ENCODE results near the gene PAXX.

PAXX gene

GRCh38 chr9:137018761-137019559 lies 26.7 kb downstream of the PAXX start:
- DNase-seq (ENCODE audit: low read depth in 2 of 2) = no peak

DNA sequence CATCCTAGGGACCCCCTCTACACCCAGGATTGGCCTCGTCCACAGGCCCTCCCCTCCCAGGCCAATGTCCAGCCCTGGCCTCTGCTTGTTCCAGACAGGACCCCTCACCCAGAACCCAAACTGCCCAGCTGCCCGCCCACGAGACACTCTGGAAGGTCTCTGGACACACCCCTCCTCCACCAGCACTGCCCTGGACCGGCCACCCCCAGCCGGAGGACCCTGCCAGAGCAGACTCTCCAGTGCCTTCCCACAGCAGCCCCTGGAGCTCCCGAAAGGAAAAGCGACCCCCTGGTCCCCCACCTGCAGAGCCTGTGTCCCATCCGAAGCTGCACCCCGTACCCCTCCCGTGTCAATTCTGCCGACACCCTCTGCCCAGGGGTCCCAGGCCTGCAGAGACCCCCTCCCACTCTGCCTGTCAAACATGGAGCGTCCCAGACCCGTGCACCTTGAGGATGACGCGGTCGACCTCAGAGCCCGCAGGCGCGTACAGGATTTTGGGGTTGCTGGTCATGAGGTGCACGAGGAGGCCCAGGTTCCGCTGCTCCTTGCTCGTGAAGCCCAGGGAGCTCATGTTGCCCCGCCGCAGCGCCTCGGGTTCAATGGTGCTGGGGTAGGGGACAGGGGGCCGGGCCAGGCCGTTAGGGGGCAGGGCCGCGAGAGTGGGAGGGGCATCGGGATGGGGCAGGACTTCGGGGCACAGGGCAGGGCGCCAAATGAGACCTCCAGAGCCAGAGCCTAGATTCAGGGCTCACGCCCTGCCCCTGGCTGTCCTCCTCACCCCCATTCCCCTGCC lies 27.9 kb downstream of the PAXX start:
- DNase-seq (ENCODE audit: low read depth in 2 of 2) = no peak

- no peak for DNase-seq (ENCODE audit: low read depth in 2 of 2)
Measured at GRCh38 chr9:137020771-137021567, 28.7 kb downstream of the PAXX start.

DNA sequence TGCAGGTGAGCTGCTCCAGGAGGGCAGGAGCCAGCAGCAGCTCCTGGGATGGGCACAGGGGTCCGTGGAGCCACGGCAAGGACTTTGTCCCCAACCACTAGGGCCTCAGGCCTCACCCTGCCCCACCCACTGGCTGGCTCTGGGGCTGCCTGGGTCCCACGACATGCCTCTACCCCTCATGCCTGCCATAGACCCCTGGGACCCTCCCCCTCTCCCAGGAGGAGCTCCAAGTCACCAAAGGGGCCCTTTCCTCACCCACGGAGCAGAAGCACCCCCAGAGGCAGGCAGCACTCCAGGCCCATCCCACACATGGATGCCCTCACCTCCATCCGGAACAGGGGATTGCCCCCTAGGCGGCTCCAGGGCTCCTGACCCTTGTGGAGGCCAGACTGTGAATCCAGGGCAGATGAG lies 29.4 kb downstream of the PAXX start:
- DNase-seq (ENCODE audit: low read depth in 2 of 2) = no peak

DNA sequence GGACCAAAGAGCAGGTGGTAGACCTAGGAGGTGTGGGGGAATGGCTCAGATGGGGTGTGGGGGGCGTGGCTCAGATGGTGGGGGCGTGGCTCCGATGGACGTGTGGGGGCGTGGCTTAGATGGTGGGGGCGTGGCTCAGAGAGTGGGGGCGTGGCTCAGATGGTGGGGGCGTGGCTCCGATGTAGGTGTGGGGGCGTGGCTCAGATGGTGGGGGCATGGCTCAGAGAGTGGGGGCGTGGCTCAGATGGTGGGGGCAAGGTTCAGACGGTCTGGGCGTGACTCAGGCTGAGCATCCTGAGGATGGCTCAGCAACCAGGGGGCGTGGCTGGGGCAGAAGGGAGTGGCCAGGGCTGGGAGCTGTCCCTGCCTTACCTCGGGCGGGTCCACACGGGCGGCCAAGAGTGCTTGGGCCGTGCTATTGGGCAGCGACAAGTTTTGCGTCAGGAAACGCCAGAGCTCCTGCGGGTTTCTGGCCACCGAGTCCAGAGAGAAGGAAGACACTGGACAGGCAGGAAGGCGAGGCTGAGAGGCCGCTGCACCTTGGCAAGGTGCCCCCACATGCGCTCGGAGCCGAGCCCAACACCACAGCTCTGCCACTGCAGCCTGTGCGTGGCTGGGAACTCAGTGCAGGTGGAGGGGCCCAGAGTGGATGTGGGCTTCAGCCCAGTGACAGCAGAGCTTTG lies 29.9 kb downstream of the PAXX start:
- DNase-seq (ENCODE audit: low read depth in 2 of 2) = peak; percentile 42 to 52

DNA sequence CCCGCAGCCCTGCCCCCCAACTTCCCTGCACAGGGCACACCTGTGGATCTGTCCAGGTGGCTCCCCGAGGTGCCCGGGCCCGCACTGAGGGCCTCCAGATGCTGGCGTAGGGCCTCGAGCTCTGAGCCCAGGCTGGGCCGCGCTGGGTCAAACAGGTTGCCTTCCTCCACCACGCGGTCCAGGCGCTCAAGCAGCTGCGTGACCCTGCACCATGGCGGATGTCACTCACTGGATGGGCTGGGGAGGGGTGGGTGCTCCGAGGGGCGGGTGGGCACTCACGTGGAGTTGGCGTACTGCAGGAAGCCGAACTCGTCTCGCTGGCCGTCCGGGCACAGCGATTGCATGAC lies 30.4 kb downstream of the PAXX start:
- DNase-seq (ENCODE audit: low read depth in 2 of 2) = no peak

- DNase-seq (ENCODE audit: low read depth in 2 of 2) = no peak
Measured at GRCh38 chr9:137023157-137023556, 30.9 kb downstream of the PAXX start.

GRCh38 chr9:137023583-137023991 lies 31.4 kb downstream of the PAXX start:
- DNase-seq (ENCODE audit: low read depth in 2 of 2) = no peak

- DNase-seq (ENCODE audit: low read depth in 2 of 2) = no peak
Measured at GRCh38 chr9:137025517-137025966, 33.3 kb downstream of the PAXX start.

GRCh38 chr9:137026384-137026783 lies 34.2 kb downstream of the PAXX start:
- DNase-seq (ENCODE audit: low read depth in 2 of 2) = no peak

DNA sequence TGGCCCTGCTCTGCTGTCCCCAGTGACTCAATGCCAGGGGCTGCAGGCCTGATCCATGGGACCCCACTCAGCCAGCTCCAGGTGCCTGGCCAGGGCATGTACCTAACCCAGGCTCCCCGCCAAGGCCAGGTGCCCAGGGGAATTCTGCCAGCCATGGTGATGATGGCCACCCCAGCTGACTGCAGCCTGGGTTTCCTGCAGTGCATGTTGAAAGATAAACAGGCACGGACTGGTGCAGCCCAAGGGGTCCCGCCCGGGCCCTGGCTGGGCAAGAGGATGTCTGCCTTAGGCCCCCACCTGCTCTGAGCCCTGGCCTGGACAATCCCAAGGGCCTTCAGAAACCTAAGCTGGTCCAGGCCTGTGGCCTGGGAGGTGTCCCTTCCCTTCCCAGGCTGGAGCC lies 34.6 kb downstream of the PAXX start:
- DNase-seq (ENCODE audit: low read depth in 2 of 2) = no peak

GRCh38 chr9:137027369-137028262 lies 35.4 kb downstream of the PAXX start, which contains the start of gene ABCA2:
Gene ABCA2, minus strand, starts transcription at chr9:137028237. Its CDS starts 97 bp downstream, at chr9:137028140.
- DNase-seq (ENCODE audit: low read depth in 2 of 2) = no peak

DNA sequence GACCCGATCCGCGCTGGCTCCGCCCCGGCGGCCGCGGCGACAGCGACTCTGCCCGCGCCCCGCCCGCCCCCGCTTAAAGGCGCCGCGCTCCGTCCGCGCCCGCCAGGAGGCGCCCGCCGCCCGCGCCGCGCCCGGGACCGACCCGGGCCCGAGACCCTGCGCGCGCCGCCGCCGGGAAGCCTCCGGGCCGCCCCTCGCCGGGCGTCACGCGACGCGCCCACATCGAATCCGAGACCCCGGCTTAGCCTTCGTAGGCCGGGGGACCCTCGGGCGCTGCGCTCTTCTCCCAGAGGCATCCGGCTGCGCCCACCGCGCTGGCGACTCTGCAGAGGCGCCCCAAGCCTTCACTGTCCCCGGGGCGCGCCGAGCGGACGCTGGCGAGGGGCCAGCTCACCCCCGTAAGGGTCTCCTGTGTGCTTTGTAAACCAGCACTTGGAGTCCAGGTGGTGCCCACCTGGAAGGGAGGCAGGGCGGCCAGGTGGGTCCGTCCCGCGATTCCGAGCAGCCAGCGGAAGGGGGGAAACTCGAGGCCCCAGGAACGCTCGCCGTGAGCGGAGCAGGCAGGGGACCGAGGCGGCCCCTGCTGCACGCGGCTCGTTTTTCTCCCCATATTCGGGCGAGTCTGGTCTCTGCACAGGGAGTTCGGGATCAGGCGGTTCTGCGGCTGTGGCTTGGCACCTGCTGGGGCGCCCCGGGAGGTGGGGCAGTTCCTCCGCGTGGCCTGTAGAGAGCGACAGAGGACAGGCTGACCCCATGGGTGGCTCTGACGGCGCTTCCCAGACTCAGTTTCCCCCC lies 36.2 kb downstream of the PAXX start:
- DNase-seq (ENCODE audit: low read depth in 2 of 2) = peak in 1 of 2 donors; percentile 42

GRCh38 chr9:137029058-137029936 lies 37.1 kb downstream of the PAXX start:
- peak in 1 of 2 donors; percentile 40 for DNase-seq (ENCODE audit: low read depth in 2 of 2)

- DNase-seq (ENCODE audit: low read depth in 2 of 2) = no peak
Measured at GRCh38 chr9:137030006-137030405, 37.8 kb downstream of the PAXX start.

- DNase-seq (ENCODE audit: low read depth in 2 of 2) = no peak
Measured at GRCh38 chr9:137030538-137031527, 38.6 kb downstream of the PAXX start.

- no peak for DNase-seq (ENCODE audit: low read depth in 2 of 2)
Measured at GRCh38 chr9:137031904-137032640, 39.9 kb downstream of the PAXX start, which contains the start of gene FUT7. Gene FUT7, minus strand, starts transcription at chr9:137032088. Its CDS starts 97 bp downstream, at chr9:137031991.

Data from stimulated activated CD8-positive, alpha-beta memory T cell treated with anti-CD3 and anti-CD28 coated beads, Interleukin-15, amount 100 ng/mL, for 4 hours (primary cell).